GM18909 (cell line): Measurements from ENCODE around the gene KCNQ5.
"Not testable (repeated sequence)": the region's sequence is repeated elsewhere in the genome, so short reads cannot be mapped to it uniquely, and the experiment has no call there.

Experiments
- ATAC-seq: cut with Tn5 transposase; IDR thresholded peaks from one replicate; pipeline ENCODE4 v1.9.1; 2021; ENCODE audit warnings: mild to moderate bottlenecking; ENCODE audit not compliant: unreplicated experiment, poor library complexity

Gene KCNQ5

DNA sequence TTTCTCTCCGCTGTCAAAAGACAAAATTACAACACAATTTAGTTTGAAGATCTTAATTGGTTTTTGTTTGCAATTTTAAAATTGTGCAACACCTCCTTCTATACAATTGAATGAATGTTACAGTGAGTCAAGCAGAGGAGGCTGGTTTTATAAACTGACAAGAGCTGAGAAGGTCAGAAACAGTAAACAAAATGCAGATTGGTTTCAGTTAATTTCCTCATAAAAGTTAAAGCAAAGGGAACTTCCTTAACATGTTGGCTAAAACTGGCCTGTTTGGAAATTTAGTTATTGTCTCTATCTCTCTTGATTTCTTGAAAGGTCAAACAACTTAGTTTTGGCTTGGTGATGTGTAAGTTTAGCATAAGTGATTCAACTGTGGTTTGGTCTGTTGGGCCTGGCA lies 581.2 kb downstream of the KCNQ5 start:
- no peak for ATAC-seq

DNA sequence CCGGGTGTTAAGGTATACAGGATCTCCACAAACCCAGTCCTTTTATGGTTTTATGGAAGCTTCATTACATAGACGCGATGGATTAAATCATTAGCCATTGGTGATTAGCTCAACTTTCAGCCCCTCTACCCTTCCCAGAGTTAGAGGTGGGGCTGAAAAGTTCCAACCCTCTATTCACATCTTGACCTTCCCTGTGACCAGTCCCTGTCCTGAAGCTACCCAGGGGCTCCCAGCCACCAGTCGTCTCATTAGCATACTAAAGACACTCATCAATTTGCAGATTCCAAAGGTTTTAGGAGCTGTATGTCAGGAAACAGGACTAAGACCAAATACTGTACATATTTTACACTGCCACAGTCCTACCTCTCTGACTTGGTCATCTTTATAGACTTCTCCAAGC lies 582.4 kb downstream of the KCNQ5 start:
- ATAC-seq = no peak

DNA sequence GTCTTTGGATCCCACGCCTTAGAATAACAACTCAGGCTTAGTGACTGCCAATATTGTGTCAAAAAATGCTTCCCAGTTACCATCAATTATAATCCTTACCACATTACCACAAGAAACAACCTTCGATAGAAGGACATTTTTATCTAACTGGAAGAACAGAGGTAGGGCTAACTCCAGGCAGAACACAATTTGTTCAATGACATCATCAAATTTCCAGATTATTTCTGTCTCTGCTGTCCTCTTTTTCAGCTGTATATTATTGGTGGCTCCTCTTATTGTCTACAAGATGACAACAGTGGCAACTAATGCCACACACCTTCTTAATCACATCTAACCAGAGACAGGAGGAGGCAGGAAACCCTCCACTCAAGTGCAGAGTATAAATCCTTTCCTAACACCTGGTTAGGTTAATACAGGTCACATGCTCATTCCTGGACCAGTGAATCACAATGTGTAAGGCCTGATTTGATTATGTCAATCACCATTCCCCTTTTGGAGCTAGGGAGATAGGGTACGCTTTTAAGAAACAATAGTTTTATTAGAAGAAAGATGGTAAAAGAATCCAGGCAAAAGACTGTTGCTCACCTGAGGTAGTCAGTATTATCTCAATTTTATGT lies 585.5 kb downstream of the KCNQ5 start:
- ATAC-seq = no peak

DNA sequence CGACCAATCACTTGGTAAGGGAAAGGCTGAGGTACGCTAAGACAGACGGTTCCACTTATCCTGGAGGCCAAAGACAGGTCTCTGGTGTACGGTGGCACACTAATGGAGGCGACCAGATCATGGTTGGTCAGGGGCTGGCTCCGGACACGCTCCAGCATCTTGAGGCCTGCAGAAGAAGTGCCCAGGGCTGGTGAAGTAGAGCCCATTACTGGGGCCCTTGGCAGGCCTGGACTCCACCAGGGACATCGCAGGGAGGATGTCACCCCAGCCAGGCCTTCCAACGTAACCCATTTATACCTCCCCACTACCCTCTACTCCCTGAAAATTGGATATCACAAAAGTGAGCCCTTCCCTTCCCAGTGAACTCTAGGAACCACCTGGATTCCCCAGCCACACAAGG lies 587.3 kb downstream of the KCNQ5 start:
- no peak for ATAC-seq

DNA sequence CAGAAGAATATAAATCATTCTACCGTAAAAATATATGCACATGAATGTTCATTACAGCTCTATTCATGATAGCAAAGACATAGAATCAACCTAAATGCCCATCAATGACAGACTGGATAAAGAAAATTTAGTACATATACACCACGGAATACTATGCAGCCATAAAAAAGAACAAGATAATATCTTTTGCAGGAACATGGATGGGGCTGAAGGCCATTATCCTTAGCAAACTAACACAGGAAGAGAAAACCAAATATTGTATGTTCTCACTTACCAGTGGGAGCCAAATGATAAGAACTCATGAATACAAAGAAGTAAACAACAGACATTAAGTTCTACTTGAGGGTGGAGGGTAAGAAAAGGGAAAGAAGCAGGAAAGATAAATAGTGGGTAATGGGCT lies 595.0 kb downstream of the KCNQ5 start:
- no peak for ATAC-seq

DNA sequence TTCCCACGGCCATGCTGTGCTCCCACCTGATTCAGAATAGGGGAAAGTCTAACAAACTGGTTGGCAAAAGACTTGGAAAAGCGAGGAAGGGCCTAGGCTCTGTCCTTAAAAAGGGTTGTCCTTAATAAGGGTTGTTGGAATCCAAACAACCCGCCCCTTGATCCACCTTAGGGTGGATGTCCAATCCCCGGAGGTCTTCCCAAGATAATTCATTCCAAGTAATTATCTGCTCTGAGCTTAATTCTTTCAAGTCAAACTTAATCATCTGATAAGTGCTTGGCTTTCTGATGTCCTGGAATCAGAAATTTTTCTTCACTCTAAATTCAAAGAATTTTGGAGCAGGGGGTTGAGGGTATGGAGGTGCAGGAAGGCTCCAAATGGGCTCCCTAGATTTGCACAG lies 603.5 kb downstream of the KCNQ5 start, which contains the start of gene KHDC1L:
Gene KHDC1L, minus strand, starts transcription at position 101 of the 400 bp plus-strand sequence. Its CDS starts 88 bp downstream, at position 13.
- ATAC-seq = no peak

DNA sequence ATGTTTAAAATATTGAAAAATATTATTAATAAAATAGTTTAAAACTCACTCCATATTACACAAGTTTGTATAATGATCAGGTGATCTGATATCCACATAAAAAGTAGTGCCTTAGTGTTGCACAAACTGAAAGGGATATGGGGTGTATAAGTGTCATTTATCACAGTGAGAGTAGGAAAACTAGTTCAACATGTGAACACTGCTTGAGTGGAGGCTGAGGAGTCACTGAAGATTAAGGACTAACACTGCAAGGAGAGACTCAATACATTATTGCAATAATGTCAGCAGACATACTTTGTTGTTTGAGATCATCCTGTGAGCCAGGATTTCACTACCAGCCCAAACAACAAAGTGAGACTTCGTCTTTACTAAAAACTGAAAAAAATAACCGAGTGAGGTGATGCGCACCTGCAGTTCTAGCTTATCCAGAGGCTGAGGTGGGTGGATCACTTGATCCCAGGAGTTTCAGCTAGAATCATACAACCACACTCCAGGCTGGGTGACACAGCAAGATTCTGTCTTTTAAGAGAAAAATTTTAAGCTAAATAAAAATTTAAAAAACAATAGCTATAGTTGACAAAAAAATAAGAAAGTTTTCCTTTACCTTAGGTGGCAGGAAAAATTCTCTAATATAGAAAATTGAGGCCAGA lies 605.9 kb downstream of the KCNQ5 start:
- no peak for ATAC-seq

DNA sequence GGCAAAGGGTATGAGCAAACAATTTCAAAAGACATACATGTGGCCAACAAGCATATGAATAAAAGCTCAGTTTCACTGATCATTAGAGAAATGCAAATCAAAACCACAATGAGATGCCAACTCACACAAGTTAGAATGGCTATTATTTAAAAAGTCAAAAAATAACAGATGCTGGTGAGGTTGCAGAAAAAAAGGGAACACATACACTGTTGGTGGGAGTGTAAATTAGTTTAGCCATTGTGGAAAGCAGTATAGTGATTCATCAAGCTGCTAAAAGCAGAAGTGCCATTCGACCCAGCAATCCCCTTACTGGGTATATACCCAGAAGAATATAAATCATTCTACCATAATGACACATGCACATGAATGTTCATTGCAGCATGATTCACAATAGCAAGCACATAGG lies 610.1 kb downstream of the KCNQ5 start:
- ATAC-seq = peak; percentile 73

DNA sequence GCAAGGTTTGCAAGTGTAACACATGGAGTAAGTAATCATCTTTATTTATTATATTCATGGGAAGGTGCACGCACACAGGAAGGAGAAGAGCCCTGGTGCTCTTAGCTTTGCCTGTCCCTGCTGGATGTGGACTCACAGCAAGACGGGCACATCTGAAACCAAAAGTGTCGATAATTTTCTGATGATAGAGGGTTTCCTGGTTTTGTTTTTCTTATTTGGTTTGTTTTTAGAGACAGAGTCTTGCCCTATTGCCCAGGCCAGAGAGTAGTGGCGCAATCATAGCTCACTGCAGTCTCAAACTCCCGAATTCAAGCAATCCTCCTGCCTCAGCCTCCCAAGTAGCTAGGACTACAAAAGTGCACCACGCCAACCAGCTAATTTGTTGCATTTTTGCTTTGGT lies 611.2 kb downstream of the KCNQ5 start:
- ATAC-seq = no peak

DNA sequence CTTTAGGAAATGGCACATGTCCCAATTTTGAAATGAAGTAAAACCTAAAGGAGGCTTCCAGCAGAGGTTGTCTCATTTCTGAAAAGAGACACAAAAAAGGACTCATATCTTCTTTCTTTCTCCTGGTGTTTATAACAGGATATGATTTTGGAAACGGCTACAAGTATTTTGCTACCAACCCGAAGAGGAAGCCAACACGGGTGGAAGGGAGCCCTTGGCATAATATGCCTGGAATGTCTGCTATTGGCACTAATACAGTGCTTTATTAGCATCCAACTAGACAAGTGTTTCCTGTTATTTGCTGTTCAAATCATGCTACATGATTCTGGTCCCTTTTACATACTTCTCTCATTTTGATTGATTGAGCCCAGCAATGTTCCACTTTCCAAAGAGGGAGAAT lies 612.1 kb downstream of the KCNQ5 start:
- not testable (repeated sequence) for ATAC-seq

DNA sequence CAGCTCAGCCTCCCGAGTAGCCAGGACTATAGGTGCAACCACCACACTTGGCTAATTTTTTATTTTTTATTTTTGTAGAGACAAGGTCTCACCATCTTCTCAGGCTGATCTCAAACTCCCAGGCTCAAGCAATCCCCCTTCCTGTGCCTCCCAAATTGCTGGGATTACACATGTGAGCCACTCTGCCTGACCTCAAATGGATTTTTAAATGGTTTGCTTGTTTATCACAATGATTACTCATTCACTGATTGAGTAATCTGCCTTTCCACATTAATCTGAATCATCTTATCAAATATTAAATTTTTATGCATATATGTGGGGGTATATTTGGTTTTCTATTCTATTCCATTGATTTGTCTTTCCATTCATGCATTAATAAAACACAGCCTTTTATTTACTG lies 612.9 kb downstream of the KCNQ5 start:
- no peak for ATAC-seq

DNA sequence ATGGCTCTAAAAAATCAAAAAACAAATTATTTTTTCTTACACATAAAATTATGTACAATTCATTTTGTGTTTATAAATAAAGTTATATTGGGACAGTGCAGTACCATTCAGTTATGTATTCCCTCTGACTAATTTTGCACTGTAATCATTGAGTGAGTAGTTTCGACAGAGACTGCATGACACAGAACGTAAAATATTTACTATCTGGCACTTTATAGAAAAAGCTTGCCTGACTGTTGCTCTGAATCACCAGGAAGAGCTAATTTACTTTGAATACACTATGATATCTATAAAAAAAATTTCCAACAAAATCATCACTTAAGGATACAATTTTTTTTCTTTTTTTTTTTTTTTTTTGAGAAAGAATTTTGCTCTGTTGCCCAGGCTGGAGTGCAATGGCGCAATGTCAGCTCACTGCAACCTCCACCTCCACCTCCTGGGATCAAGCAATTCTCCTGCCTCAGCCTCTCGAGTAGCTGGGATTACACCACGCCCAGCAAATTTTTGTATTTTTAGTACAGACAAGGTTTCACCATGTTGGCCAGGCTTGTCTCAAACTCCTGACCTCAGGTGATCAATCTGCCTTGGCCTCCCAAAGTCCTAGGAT lies 614.4 kb downstream of the KCNQ5 start:
- ATAC-seq = no peak

DNA sequence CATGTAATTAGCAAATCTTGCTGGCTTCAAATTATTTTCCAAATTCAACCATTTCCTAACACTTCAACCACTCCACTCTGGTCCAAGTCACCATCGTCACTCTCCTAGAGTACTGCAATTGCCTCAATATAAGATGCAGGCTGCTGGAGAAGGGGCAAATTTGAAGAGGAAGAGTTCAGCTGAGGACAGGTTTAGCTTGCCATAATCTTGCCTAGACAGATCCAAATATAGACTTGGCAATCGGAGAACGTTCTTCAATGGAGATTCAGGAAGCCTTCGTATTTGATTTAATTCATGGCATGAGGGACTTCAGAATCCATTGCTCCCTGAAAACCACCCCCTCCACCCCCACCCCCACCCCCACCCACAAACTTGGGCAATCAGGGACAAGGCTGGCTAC lies 618.9 kb downstream of the KCNQ5 start:
- no peak for ATAC-seq

DNA sequence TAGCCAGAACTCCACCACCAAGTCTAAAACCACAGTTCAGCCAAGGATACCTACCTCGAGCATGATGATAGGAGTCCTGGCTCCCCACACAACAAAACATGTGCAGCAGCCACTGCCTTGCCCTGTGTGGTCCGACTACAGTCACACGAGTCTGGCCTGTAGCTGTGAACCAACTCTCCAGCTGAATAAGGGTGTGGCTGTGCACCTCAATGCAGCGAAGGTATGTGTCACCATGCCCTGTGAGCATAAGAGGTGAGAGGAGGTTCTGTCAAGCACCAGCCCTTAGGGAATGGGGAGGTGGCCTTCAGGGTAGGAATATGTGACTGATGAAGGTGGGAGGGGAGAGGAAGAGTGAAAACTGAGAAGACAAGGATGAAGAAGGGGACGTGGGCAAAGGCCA lies 620.1 kb downstream of the KCNQ5 start:
- no peak for ATAC-seq
